GM18505 (cell line): Measurements from ENCODE around the gene GSTM4.

Experiments
- ATAC-seq: cut with Tn5 transposase; IDR thresholded peaks from one replicate; pipeline ENCODE4 v1.9.1; 2021; ENCODE audit not compliant: unreplicated experiment
- POLR2A ChIP-seq: IDR thresholded peaks from 4 replicates; pipeline ENCODE4 v1.6.1; 2011; ENCODE audit warnings: borderline replicate concordance; ENCODE audit not compliant: insufficient read depth, insufficient read length; ENCODE audit errors: extremely low read depth

Gene GSTM4

DNA sequence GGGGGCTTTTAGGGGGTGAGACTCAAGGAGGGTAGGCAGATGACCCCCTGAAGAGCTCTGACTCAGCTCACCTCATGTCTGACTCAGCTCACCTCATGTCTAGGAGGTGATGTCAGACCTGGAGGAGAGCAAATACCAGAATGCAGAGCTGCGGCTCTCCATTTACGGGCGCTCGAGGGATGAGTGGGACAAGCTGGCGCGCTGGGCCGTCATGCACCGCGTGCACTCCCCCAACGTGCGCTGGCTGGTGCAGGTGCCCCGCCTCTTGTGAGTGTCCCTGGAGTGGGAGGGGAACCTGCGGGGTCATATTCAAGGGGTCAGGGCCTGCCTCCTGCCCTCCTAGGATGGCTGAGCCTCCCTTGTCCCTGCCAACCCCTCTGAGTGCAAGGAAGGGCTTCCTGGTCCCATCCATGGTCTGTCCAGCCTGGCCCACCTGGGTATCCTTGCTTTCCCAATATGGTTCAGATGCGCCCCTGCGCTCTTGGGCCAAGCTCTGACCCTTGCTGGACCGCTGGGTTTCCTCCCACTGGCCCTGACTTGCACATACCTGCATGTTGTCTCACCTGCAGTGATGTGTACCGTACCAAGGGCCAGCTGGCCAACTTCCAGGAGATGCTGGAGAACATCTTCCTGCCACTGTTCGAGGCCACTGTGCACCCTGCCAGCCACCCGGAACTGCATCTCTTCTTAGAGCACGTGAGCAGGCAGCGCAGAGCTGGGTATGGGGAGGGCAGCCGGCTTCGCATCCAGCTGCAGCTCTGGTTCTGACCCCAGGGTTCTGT lies 27.2 kb upstream of the GSTM4 start:
- TF ChIP-seq POLR2A: no peak
- no peak for ATAC-seq

DNA sequence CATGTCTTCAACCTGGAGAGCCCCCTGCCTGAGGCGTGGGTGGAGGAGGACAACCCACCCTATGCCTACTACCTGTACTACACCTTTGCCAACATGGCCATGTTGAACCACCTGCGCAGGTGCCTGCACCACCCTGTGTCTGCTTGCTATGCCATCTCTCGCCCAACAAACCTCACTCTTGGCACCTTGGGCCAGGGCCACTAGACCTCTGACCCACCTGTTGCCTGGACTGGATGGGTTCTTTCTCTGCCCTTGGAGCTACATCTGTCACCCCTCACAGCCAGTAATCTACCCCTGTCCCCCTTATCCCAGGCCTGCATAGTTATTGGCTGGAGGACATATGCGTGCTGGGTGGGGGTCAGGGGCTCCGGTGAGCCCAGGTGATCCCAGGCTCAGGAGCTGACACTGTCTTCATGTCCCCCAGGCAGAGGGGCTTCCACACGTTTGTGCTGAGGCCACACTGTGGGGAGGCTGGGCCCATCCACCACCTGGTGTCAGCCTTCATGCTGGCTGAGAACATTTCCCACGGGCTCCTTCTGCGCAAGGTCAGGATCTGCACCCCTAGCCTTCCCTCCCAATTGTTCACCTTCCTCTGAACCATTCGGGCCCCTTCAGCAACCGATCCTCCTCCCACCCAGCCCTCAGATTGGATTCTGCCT lies 26.4 kb upstream of the GSTM4 start:
- ATAC-seq: no peak
- TF ChIP-seq POLR2A: no peak

DNA sequence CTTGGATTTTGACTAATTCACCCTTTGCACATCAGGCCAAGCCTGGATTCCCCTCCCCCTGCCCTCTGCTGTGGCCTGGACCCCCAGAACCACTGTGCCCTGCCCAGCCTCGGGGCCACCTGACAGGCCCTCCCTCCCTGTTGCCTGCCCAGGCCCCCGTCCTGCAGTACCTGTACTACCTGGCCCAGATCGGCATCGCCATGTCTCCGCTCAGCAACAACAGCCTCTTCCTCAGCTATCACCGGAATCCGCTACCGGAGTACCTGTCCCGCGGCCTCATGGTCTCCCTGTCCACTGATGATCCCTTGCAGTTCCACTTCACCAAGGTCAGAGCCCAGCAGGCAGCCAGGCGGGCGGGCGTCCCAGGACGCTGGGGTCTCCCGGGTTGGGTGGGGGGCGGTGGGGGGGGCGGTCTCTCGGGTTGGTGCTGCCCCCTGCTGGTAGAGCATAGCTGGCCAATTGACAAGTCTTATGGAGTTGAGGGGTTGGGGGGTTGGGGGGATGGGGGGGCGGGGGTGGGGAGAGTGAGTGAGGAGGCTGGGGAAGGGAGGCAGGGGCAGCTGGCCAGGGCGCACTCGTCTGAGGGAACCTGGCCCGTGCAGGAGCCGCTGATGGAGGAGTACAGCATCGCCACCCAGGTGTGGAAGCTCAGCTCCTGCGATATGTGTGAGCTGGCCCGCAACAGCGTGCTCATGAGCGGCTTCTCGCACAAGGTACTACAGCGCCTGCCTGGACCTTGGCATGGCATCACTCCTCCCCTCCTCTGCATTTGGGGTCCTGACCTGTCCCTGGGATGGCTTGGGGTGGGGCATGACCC lies 25.6 kb upstream of the GSTM4 start:
- TF ChIP-seq POLR2A: no peak
- ATAC-seq: no peak

DNA sequence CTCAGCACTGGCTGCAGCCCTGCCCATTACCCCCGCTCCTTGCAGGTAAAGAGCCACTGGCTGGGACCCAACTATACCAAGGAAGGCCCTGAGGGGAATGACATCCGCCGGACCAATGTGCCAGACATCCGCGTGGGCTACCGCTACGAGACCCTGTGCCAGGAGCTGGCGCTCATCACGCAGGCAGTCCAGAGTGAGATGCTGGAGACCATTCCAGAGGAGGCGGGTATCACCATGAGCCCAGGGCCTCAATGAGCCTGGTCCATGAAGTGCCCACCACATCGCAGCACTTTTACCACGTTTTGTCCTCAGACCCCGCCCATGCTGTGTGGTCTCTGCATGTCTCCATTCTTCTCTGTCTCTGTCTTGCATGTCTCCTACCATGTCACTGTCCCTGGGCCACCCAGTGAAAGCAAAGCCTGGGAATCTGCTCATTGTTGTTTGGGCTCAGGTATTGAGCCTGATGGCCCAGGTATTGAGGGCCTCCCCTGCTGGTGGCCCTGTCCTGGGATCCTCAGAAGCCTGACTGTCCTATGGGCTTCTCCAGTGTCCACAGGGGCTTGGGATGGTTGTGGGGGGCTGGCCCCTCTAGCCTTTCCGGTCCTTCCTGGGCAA lies 24.9 kb upstream of the GSTM4 start:
- no peak for TF ChIP-seq POLR2A
- no peak for ATAC-seq

DNA sequence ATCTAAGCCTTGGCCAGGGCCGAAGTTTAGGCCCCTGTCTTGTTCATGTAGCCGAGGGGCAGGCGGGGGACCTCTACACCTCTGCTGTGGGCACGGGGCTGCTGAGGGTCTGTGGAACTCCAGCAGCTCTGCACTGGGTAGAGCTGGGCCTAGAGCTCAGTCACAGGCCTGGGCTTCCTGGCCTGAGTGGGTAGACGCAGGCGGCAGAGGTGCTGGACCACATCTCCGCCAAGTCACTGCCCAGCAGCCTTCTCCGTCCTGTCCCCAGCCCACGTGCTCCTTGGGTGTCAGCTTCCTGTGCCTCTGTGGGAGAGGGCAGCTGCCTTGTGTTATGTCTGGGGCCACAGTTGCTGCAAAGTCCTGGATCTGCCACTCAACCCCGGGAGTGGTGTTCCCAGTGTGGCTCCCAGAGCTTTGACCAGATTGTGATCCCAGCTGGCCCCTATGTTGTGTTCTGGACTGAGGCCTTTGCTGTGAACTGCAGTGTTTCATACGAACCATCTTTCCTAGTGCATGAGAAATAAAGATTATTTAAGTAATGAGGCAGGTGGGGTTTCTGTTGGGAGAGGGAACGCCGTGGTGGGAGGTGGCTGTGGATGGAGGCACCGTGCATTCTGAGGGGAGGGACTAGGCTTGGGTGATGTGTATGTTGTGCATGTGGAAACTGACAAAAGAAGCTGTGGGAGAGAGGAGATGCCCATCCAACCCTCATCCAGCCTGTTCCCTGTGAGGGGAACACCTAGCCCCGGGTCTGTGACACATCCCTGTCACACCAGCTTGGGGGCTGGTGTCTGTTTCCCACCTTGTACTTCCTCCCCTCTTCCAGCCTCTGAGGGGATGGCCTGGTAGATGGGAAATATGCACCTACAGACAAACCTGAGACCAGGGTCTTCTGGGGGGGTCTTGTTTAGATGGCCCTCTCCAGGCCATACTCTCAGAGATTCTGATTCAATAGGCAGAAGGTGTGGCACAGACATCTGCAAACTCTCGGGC lies 24.1 kb upstream of the GSTM4 start:
- no peak for ATAC-seq

DNA sequence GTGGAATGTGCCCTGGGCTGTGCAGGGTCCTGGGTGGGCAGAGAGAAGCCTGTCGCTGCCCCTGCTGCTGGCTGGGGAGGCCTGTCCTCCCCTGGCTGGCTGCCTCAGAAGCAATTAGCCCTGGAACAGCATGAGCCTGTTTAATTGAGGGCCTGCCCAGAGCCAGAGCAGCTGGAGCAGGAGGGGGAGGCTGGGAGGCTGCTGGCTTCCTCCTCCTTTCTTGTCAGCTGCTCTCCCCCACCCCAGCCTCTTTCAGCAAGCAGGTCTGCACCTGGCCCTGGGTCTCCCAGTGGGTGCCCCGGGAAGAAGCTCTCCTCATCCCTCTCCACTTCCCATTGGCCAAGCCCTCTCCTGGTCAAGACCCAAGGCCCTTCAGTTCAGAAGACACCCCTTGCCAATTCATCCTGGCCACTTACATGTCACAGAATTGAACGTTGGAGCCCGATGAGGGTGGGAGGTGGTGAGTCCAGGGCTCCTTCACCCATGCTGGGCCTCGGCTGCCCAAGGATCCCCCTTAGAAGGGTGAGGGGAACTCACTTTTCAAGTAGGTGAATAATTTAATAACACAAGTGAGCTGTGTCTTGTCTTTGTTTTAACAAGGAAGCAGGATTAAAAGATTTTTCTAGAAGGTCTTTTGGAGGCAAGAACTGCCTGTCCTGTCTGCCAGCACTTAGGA lies 23.1 kb upstream of the GSTM4 start:
- no peak for TF ChIP-seq POLR2A
- ATAC-seq: no peak

More for the DNA sequence above, 24.1 kb upstream of the GSTM4 start:
- TF ChIP-seq POLR2A: no peak

DNA sequence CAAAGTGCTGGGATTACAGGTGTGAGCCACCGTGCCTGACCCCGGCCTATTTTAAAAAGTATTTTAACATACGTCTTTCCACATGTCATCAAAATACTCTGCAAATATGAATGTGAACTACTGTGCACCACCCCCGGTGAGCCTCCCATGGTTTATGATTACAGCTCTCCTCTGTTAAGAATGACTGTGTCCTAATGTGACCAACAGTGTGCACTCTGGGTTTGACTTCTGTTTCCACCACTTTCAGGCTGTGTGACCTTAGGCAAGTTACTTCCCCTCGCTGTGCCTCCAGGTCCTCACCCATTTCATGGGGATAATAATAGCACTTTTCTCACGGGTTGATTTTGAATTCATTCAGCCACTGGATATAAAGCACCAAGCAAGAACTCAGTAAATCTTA lies 21.6 kb upstream of the GSTM4 start:
- TF ChIP-seq POLR2A: no peak
- ATAC-seq: no peak

DNA sequence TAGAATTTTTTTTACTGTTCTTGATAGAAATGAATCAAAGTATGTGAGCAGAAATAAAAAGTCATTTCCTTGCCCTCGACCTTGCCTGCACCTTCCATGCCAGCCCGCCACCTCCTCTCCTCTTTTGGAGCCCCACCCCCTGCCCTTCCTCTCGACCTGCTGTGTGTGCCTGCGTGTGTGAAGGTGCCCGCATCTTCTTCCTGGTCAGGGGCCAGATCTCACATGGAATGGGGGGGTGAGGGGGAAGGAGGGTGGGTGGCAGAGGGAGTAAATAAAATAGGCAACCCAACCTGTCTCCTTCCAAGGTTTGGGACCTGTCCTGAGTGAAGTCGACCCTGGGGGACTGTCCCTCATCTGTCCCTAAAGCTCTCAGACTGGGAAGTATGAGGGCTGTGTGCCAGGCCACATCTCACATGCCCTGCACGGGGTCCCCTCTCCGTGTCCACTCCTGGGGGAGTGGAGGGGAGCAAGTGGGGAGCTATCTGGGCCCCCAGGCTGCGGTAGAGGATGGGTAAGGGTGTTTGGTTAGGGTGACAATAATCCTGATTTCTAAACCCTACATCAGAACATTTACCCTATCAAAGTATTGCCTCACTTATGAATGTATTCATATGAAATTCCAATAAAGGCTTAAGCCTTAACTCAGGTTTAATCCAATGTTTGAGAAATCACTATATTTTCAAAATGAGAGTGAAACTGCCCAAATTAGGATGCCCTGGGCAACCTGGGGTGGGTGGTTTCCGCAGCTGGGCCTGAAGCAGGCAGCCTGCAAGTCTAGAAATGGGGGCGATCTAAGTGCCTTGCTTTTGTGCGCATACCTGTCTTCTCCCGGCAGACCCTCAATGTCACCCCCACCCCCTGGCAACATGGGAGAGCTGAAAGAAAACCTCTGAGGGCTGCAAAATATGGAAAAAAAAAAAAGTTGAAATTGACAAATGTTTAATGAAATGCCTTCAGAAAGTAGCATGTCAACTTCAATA lies 20.8 kb upstream of the GSTM4 start:
- no peak for ATAC-seq

DNA sequence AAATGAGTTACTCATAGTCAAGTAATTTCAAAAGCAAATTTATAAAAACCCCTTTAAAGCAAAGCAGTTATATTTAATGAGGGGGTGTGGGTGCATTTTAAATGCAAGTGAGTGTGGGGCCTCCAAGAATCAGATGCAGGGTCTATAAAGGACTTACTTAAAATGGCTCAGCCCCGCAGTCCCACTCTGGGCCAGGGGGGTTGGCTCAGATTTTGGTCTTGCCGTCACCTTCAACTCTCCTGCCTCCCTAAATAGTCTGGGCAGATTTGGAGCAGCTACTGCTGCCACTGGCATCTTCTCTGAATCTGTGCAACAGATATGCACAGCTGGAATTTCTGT lies 20.1 kb upstream of the GSTM4 start:
- no peak for TF ChIP-seq POLR2A
- no peak for ATAC-seq

More for the DNA sequence above, 20.8 kb upstream of the GSTM4 start:
- TF ChIP-seq POLR2A: no peak

DNA sequence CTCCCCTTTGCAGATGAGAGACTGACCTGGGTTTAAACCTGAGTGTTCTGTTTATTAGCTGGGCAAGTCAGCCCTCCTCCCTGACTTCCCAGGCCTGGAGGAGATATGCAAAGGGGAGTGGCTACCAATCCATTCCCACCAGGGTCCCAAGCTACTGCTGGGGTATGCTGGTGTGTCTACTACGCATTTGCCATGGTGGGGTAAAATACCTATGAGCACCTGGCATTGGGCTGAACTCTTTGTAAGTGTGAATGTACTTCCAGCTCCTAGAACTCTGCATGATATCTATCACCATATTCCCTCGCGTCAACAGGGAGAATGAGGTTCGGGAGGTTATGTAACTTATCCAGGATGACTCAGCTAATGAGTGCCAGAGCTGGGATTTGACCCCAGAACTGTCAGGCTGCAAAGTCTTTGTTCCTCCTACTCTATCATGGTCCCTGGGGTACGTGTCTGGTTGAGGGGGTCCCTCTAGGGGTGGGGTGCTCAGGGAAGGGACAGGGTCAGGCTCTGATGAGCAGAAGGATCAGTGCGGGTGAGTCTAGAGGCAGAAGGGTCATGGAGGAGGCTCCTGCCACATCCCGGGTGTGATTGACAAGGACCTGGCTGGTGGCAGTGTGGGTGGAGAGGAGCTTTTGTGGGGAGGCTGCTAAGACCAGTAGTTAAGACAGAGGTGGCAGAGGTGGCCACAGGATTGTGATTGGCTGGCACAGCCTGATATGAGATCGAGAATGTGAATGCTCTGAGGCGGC lies 19.5 kb upstream of the GSTM4 start:
- no peak for TF ChIP-seq POLR2A
- ATAC-seq: no peak
